NB4 (cell line): Measurements from ENCODE around the gene SPATA6L.

Experiments used
- DNase-seq: peaks from one replicate; pipeline ENCODE4 v3.0.0; 2010; ENCODE audit warnings: low read depth
- H3K4me3 ChIP-seq: one replicate; pipeline ENCODE4 v1.5.1; 2011; ENCODE audit warnings: mild to moderate bottlenecking, low read depth, low read length, moderate library complexity
- MYC ChIP-seq: IDR thresholded peaks from 2 replicates; pipeline ENCODE4 v1.6.1; 2011; ENCODE audit warnings: low read depth, low read length
- POLR2A ChIP-seq: IDR thresholded peaks from 2 replicates; pipeline ENCODE4 v1.6.1; 2011; ENCODE audit warnings: mild to moderate bottlenecking; ENCODE audit not compliant: insufficient read length; ENCODE audit errors: extremely low read depth
- TF ChIP-seq, protein P1 (sequence below): IDR thresholded peaks from one replicate; pipeline ENCODE4 v1.5.1; 2012; ENCODE audit warnings: low read depth, low read length
- TF ChIP-seq, protein P2 (sequence below): IDR thresholded peaks from 2 replicates; pipeline ENCODE4 v1.6.1; 2011; ENCODE audit warnings: low read depth, low read length

SPATA6L gene

DNA sequence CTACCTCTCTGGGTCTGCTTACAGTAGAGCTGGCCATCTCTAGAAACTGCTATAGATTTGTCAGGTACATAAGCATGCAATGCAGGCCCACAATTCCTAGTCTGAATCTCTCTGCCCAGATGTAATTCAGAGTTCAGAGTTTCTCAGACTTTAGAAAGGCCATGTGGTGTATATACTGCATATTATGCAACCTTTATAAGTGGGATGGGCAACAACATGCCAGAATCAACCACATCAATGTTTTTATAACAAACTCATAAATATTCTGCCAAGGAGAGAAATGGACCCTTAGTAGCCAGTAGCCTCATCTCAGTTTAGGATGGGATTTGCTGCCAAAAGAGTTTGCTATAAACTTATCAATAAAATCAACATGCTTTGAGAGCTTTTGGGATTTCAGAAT lies 97.2 kb downstream of the SPATA6L start:
- no peak overlapping the region for H3K4me3 ChIP-seq
- TF ChIP-seq, protein P1, sequence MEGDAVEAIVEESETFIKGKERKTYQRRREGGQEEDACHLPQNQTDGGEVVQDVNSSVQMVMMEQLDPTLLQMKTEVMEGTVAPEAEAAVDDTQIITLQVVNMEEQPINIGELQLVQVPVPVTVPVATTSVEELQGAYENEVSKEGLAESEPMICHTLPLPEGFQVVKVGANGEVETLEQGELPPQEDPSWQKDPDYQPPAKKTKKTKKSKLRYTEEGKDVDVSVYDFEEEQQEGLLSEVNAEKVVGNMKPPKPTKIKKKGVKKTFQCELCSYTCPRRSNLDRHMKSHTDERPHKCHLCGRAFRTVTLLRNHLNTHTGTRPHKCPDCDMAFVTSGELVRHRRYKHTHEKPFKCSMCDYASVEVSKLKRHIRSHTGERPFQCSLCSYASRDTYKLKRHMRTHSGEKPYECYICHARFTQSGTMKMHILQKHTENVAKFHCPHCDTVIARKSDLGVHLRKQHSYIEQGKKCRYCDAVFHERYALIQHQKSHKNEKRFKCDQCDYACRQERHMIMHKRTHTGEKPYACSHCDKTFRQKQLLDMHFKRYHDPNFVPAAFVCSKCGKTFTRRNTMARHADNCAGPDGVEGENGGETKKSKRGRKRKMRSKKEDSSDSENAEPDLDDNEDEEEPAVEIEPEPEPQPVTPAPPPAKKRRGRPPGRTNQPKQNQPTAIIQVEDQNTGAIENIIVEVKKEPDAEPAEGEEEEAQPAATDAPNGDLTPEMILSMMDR: no peak
- TF ChIP-seq, protein P2, sequence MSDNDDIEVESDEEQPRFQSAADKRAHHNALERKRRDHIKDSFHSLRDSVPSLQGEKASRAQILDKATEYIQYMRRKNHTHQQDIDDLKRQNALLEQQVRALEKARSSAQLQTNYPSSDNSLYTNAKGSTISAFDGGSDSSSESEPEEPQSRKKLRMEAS: no peak
- TF ChIP-seq MYC: no peak
- no peak for TF ChIP-seq POLR2A
- DNase-seq: no peak

DNA sequence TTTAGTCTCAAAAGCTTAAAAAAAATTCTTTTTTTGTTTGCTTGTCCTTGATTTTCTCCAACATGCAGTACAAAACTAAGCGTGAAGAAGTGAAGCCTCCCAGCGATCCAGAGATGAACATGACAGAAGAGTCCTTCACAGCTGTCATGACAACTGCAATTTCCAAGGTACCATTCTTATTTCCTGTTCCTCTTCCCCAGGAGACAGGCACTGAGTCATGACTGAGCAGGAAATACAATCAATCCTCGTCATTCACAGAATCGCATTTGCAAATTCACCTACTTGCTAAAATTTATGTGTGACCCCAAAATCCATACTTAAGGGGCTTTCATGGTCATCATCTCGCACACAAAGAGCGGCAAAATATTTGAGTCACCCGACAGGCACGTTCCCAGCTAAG lies 98.7 kb downstream of the SPATA6L start:
- DNase-seq: no peak
- no peak overlapping the region for H3K4me3 ChIP-seq
- TF ChIP-seq MYC: no peak
- TF ChIP-seq, protein P1: no peak
- TF ChIP-seq, protein P2: no peak
- no peak for TF ChIP-seq POLR2A

DNA sequence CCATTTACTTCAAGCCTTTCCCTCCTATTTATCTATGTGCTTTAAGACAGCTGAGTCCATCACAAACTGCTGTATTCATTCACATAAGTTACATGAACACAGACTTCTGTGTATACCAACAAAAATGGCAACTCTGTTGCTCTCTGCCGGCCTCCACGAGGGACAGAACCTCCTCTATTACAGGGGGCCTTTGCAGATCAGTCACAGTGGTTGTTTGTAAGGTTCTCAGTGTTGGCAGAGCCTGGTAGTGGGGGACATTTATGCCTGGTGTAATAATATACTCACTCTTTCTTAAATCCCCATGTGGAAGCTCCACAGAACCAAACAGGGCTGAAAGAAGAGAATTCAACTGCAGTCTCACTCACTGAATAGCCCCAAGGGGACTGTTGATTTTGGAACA lies 99.5 kb downstream of the SPATA6L start:
- no peak for TF ChIP-seq POLR2A
- no peak for DNase-seq
- no peak overlapping the region for H3K4me3 ChIP-seq

DNA sequence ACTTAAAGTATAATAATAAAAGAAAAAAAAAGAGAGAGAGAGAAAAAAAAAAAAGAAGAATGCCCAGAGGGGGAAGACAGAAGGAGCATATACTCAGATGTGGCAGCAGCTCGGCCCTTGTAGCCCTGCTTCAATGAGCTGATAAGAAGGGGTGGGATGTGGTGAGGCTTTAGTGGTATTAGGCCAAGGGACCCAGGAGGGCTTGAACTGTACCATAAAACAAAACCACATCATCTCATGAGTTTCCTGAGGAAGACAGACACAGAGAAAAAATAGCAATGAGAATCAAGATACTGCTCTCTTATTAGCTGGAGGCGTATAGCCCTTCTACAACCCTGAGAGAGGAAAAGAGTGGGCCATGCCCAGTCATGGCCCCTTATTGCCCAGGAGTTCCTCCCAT lies 103.2 kb downstream of the SPATA6L start:
- no peak overlapping the region for H3K4me3 ChIP-seq
- no peak for DNase-seq
- TF ChIP-seq, protein P1: no peak

DNA sequence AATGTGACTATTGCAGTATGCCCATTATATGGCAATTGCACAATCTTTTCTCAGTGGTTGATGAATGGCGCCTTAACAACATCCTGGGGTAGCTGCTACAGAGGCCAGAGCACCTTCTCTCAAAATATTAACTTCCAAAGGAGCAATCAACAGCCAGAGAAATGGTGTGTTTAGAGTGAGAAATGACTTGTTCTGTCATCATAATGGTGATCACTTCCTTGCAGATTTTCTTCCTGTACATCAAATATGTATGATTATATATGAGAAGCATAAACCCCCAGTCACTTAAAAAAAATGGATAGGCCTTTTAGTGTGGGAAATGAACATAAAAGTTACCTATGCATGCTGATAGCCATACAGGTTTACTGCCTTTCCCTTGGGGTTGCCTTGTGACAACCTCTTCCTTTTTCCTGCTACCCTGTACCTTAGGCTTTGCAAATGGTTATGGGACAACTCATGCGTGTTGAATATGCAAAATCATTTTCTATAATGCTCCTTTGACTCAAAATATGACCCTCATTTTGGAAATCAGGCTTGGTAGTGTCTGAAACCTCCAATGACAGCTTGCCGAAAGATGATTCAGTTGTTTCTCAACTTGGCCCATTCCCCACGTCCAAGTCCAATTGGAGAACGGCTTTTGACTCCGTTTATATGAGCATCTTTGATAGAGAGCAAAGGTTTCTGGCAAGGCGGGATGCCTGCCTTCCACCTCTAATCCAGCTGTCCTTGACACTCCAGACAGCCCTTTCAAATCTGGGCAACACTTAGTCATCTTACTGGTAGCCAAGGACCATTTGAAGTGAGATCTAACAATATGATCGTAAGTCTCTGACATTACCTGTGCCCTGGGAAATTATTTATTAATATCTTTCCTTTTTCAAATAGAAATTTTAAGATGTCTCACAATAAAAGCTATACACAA lies 106.8 kb downstream of the SPATA6L start:
- no peak for TF ChIP-seq MYC
- TF ChIP-seq, protein P2: no peak
- TF ChIP-seq POLR2A: no peak
- TF ChIP-seq, protein P1: no peak
- H3K4me3 ChIP-seq: no peak overlapping the region
- no peak for DNase-seq

DNA sequence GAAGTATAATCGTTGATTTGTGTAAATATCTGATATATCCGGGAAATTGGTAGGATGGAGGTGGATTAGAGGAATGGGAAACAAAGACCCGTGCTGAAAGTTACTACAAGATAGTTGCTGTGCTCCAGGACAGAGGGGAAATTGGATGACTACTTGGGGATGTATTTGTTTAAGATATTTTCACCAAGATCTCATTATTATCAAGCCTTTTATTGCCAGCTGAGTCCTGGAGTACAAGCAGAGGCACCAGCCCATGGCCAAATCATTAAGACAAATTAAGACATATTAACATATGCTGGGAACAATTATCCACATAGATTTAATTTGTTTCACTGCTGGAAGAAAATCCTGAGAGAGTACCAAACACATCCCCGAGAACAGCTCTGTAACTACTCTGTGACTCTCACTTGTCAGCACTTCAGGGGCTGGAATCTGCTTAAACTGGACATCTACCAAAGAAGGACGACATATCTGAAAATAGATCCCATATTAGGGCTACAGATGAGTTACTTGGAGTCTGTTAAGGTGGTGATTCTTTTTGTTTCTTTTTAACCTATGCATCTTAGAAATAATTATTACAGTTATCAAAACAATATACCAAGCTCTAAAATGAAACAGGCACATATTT lies 107.8 kb downstream of the SPATA6L start:
- TF ChIP-seq MYC (no peak), POLR2A (no peak)
- TF ChIP-seq, protein P1: no peak
- TF ChIP-seq, protein P2: no peak
- no peak for DNase-seq
- H3K4me3 ChIP-seq: no peak overlapping the region
